ENCODE measurements around the gene NDUFB6.

Gene NDUFB6

DNA sequence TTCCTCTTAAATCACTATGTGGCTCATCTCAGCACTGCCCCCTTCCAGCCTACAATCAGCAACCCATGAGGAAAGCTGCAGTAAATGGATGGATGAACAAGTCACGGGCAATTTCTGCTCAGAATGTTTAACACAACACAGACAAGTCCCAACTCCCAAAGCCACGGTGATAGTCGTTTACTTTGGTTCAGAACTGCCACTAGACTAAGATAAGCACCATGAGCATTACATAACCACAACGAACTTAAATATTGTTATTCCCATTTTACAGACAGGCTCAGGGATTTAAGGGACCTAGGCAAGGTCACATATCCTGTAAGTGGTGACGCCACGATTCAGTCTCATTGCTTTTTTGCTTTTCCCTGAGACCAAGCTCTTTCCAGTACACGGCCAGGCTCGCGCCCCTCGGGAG is 22.8 kb downstream of the NDUFB6 start:
- TF ChIP-seq CTCF (IDR thresholded peaks at IDR 0.05): no peak

- no peak for TF ChIP-seq CTCF (IDR thresholded peaks at IDR 0.05)
These were observed 27.1 kb downstream of the NDUFB6 start for GRCh38 chr9:32545884-32546283.

GRCh38 chr9:32543047-32543446 is 29.9 kb downstream of the NDUFB6 start:
- no peak for TF ChIP-seq CTCF (IDR thresholded peaks at IDR 0.05)

DNA sequence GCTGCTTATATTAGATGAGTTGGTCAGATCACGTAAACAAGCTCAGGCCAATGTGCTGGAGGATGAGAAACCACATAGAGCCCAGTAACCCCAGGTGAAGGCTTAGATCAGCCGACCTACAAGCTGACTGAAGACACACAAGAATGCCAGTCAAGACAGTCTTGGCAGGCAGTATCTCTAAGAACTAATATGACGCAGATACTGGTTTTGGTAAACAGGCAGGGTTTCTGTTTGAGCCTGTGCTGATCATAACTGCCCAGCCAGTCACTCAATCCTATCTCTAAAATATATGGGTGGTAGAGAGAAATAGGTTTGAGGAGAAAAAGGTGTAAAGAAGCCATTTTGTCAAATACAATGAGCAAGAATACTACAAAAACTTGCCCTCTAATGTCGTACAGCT is 39.1 kb downstream of the NDUFB6 start:
- TF ChIP-seq CTCF (IDR thresholded peaks at IDR 0.05): no peak

DNA sequence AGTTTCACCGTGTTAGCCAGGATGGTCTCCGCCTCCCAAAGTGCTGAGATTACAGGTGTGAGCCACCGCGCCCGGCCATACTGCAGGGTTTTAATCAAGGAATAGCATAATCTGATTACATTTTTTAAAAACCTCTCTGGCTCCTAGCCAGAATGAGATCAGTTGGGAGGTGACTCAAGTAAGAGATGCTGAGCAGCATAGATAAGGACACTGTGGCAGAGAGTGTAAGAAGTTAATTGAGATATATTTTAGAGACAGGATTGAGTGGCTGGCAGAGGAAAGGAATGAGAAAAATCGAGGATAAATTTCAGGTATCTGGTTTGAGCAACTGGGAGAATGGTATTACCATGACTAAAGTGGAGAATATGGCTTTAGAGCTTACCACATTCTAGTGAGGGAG is 39.6 kb downstream of the NDUFB6 start:
- TF ChIP-seq CTCF (IDR thresholded peaks at IDR 0.05): no peak

GRCh38 chr9:32526707-32527048 is 46.3 kb downstream of the NDUFB6 start:
- TF ChIP-seq CTCF (IDR thresholded peaks at IDR 0.05): no peak

- TF ChIP-seq CTCF (IDR thresholded peaks at IDR 0.05): peak; percentile 64
These were observed 46.8 kb downstream of the NDUFB6 start, which contains the start of gene RIGI for GRCh38 chr9:32526041-32526706. Gene RIGI (minus strand): TSS chr9:32526196. CDS start chr9:32526166, 30 bp downstream.

GRCh38 chr9:32525709-32526030 is 47.3 kb downstream of the NDUFB6 start:
- TF ChIP-seq CTCF (IDR thresholded peaks at IDR 0.05): no peak

Measured in LNCAP (cell line).